Activated B cell treated with CpG ODN at 0.5 μM for 24 hours (primary cell): ENCODE measurements around the gene NOL3. TPM values are rescaled to one million over a fixed set of nuclear protein-coding genes. Genes with fewer than 3 reads are reported as not detected.

Experiments used
- ATAC-seq: fragments of 200-7000 bp; cut with Tn5 transposase; one replicate; pipeline ENCODE4 v1.10.0; 2021; ENCODE audit warnings: low read depth, mild to moderate bottlenecking, moderate library complexity
- CTCF ChIA-PET: fragments of 350-600 bp; sonication (Branson Sonifier 250); formaldehyde crosslinking; loops from one replicate; lab custom pipeline; 2021; ENCODE audit warnings: antibody characterized with exemption; lab: Charles Lee
- POLR2A ChIA-PET: fragments of 350-600 bp; sonication (Branson Sonifier 250); formaldehyde crosslinking; loops from one replicate; lab custom pipeline; 2021; ENCODE audit warnings: antibody characterized with exemption; lab: Charles Lee
- DNase-seq: peaks from one replicate; pipeline ENCODE4 v3.0.0; 2022
- H3K27ac Mint-ChIP-seq: one replicate; pipeline ENCODE4 v1.8.0; 2020; ENCODE audit warnings: mixed read lengths
- H3K27me3 Mint-ChIP-seq: one replicate; pipeline ENCODE4 v1.8.0; 2021; ENCODE audit warnings: mixed read lengths
- H3K36me3 Mint-ChIP-seq: one replicate; pipeline ENCODE4 v1.8.0; 2021; ENCODE audit warnings: low read depth, mixed read lengths
- H3K4me1 Mint-ChIP-seq: one replicate; pipeline ENCODE4 v1.8.0; 2021; ENCODE audit warnings: mixed read lengths
- H3K4me3 Mint-ChIP-seq: one replicate; pipeline ENCODE4 v1.8.0; 2020; ENCODE audit warnings: mild to moderate bottlenecking, mixed read lengths
- H3K9me3 Mint-ChIP-seq: one replicate; pipeline ENCODE4 v1.8.0; 2020; ENCODE audit warnings: mixed read lengths
- CTCF ChIP-seq: fragments of 200-600 bp; IDR thresholded peaks from one replicate; pipeline ENCODE4 v1.8.0; 2022; ENCODE audit warnings: antibody characterized with exemption, mild to moderate bottlenecking
- intact Hi-C: fragments of 100-400 bp; cut with micrococcal nuclease; formaldehyde crosslinking; loops from one replicate; pipeline ENCODE4 v1.15.1; 2024
- total RNA-seq: library from RNA; stranded (reverse); gene quantifications from 2 replicates; pipeline ENCODE4 v1.2.3, GENCODE V29; 2022

NOL3 gene
- total RNA-seq, 1 donor from 2014 or later: 0.64 TPM

DNA sequence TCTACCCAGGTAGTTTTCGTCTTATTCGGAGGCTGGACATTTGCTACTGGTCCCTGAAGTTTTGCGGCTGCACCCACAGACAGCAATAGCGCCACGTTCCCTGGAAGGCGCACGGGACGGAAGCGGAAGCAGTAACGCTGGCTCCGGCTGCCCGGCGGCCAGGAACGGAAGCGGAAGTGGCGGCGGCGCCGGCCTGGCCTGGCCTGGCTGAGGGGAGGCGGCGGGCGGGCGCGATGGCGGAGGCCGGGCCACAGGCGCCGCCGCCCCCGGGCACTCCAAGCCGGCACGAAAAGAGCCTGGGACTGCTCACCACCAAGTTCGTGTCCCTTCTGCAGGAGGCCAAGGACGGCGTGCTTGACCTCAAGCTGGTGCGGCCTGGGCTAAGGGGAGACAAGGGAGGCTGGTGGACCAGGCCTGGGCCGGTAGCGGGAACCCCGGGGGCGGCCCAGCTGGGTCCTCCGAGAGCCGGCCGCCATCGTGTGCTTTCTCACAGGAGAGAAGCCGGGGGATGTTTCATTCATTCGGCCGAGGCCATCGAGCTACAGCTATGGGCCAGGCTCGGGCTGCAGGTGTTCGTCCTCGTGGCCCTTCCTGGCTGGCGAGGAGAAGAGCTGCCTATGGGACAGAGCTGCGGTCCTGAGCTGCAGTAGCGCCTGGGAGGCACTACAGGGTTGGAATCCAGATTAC lies 21.8 kb downstream of the NOL3 start, which contains the start of gene E2F4:
E2F4 (plus strand) TSS at position 161 of the 687 bp plus-strand sequence; CDS start at position 234, 73 bp downstream.
- CTCF ChIA-PET: interaction anchor here (0.9 kb wide), 1 partner anchor 229 kb away, joined by 3 read pairs; no protein-coding TSS in a partner anchor
- H3K4me3 Mint-ChIP-seq: peak within 1 kb of the TSS; percentile 87
- peak within 1 kb of the TSS; percentile 70 for H3K27ac Mint-ChIP-seq
- intact Hi-C loops: loop anchor here (1.0 to 2.0 kb wide), 4 partner anchors 9 to 53 kb away; partner anchors contain the start of genes FBXL8, MATCAP1 and TRADD
- DNase-seq (peak; percentile 85), ATAC-seq (peak; percentile 98)
- no peak for TF ChIP-seq CTCF
- H3K9me3 Mint-ChIP-seq: no peaks in the 10 kb centered on the region
- H3K27me3 Mint-ChIP-seq: peaks cover 3% of the 10 kb centered on the region
- H3K36me3 Mint-ChIP-seq: peaks cover 39% of the 10 kb centered on the region
- POLR2A ChIA-PET: interaction anchor here (0.8 to 1.7 kb wide), 5 partner anchors 8 to 86 kb away, joined by 3 to 13 read pairs (median 4); partner anchors contain the start of gene TMEM208
- H3K4me1 Mint-ChIP-seq: peaks cover 32% of the 10 kb centered on the region

- peak overlapping the region; percentile 56 for H3K27ac Mint-ChIP-seq
- peak overlapping the region; percentile 87 for H3K4me3 Mint-ChIP-seq
- no peak for ATAC-seq
- ChIA-PET CTCF (interaction anchor here (0.9 kb wide), 1 partner anchor 230 kb away, joined by 3 read pairs; no protein-coding TSS in a partner anchor), POLR2A (interaction anchor here (0.8 to 1.7 kb wide), 5 partner anchors 9 to 86 kb away, joined by 3 to 13 read pairs (median 4); partner anchors contain the start of gene TMEM208)
- no peak for DNase-seq
- peaks cover 32% of the 10 kb centered on the region for H3K4me1 Mint-ChIP-seq
- peaks cover 3% of the 10 kb centered on the region for H3K27me3 Mint-ChIP-seq
- peaks cover 45% of the 10 kb centered on the region for H3K36me3 Mint-ChIP-seq
- intact Hi-C loops: loop anchor here (1.0 to 2.0 kb wide), 4 partner anchors 10 to 52 kb away; partner anchors contain the start of genes FBXL8, MATCAP1 and TRADD
- no peaks in the 10 kb centered on the region for H3K9me3 Mint-ChIP-seq
- no peak for TF ChIP-seq CTCF
These were observed 22.5 kb downstream of the NOL3 start for GRCh38 chr16:67192781-67193361.

- intact Hi-C loops: loop anchor here (2.0 kb wide), 2 partner anchors 35 to 51 kb away; partner anchors contain the start of genes FBXL8 and TRADD
- Mint-ChIP-seq H3K27ac (peak overlapping the region; percentile 30), H3K9me3 (no peaks in the 10 kb centered on the region), H3K4me1 (peaks cover 34% of the 10 kb centered on the region), H3K27me3 (no peaks in the 10 kb centered on the region), H3K4me3 (peak overlapping the region; percentile 87), H3K36me3 (peaks cover 52% of the 10 kb centered on the region)
- ATAC-seq: no peak
- no peak for TF ChIP-seq CTCF
- ChIA-PET CTCF (no interaction called here), POLR2A (interaction anchor here (1.5 to 1.7 kb wide), 2 partner anchors 33 to 51 kb away, joined by 5 to 13 read pairs; partner anchors contain the start of gene TMEM208)
- DNase-seq: no peak
These were observed 23.2 kb downstream of the NOL3 start for GRCh38 chr16:67193536-67193935.

DNA sequence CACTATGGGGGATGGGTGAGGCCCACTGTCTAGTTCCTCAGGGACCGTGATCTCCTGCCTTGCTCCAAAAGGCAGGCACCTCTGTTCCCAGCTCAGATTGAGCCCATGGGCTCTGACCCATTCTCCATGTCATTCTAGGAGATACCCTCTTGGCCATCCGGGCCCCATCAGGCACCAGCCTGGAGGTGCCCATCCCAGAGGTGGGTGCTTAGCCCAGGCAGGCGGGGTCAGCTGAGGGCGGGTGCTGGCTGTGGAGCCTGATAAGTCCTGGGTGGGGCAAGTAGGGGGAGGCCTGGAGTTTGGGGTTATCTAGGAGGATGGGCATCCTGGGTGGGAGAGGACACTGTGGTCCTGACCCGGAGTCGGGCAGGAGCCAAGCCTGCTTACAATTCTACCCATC lies 23.9 kb downstream of the NOL3 start:
- intact Hi-C loops: no loop called here
- Mint-ChIP-seq H3K9me3 (no peaks in the 10 kb centered on the region), H3K27ac (no peak overlapping the region), H3K36me3 (peaks cover 53% of the 10 kb centered on the region), H3K4me3 (peak overlapping the region; percentile 87), H3K4me1 (peaks cover 34% of the 10 kb centered on the region), H3K27me3 (no peaks in the 10 kb centered on the region)
- DNase-seq (no peak), ATAC-seq (no peak)
- POLR2A ChIA-PET: no interaction called here
- no peak for TF ChIP-seq CTCF
- CTCF ChIA-PET: interaction anchor here (0.6 kb wide), 1 partner anchor 51 kb away, joined by 3 read pairs; no protein-coding TSS in a partner anchor
